HepG2 (cell line): ENCODE results near the gene MADCAM1. TPM values are rescaled to one million over a fixed set of nuclear protein-coding genes. Genes with fewer than 3 reads are reported as not detected.
A peak's percentile ranks its signal among the peaks of the same experiment; 100 is the strongest.

ENCODE experiments used
- AFF4 ChIP-seq: sonication (generic); formaldehyde crosslinking; IDR thresholded peaks from 2 replicates; pipeline ENCODE4 v1.4.0; 2020; ENCODE audit warnings: missing genetic modification reagents
- BRF2 ChIP-seq: sonication (generic); formaldehyde crosslinking; IDR thresholded peaks from 2 replicates; pipeline ENCODE4 v1.8.1; 2022; ENCODE audit warnings: mild to moderate bottlenecking, missing genetic modification reagents
- KDM3A ChIP-seq: IDR thresholded peaks from 2 replicates; pipeline ENCODE4 v1.6.1; 2018; ENCODE audit warnings: low read depth, missing compliant biosample characterization
- MLX ChIP-seq: IDR thresholded peaks from 2 replicates; pipeline ENCODE4 v1.6.1; 2016
- NFE2 ChIP-seq: sonication (generic); formaldehyde crosslinking; IDR thresholded peaks from 2 replicates; pipeline ENCODE4 v1.4.0; 2020; ENCODE audit warnings: missing genetic modification reagents
- NFKB2 ChIP-seq: sonication (generic); formaldehyde crosslinking; IDR thresholded peaks from 2 replicates; pipeline ENCODE4 v1.4.0; 2020; ENCODE audit warnings: missing genetic modification reagents, borderline replicate concordance
- PHB2 ChIP-seq: fragments of 450-650 bp; IDR thresholded peaks from 2 replicates; pipeline ENCODE4 v1.6.1; 2018; ENCODE audit not compliant: partially characterized antibody
- ZFX ChIP-seq: sonication (generic); formaldehyde crosslinking; IDR thresholded peaks from 2 replicates; pipeline ENCODE4 v1.4.0; 2020; ENCODE audit warnings: mild to moderate bottlenecking, low read depth, missing genetic modification reagents, moderate library complexity
- ZNF430 ChIP-seq: sonication (generic); formaldehyde crosslinking; IDR thresholded peaks from 2 replicates; pipeline ENCODE4 v1.9.0; 2021; ENCODE audit warnings: mild to moderate bottlenecking, missing genetic modification reagents
- ZNF512B ChIP-seq: sonication (generic); formaldehyde crosslinking; IDR thresholded peaks from 2 replicates; pipeline ENCODE4 v1.5.1; 2020; ENCODE audit warnings: missing genetic modification reagents, mild to moderate bottlenecking, borderline replicate concordance
- ZNF570 ChIP-seq: sonication (generic); formaldehyde crosslinking; IDR thresholded peaks from 2 replicates; pipeline ENCODE4 v1.4.0; 2020; ENCODE audit warnings: mild to moderate bottlenecking, missing genetic modification reagents, borderline replicate concordance
- ZNF605 ChIP-seq: sonication (generic); formaldehyde crosslinking; IDR thresholded peaks from 2 replicates; pipeline ENCODE4 v1.8.0; 2022; ENCODE audit warnings: mild to moderate bottlenecking, missing genetic modification reagents
- ZNF772 ChIP-seq: sonication (generic); formaldehyde crosslinking; IDR thresholded peaks from 2 replicates; pipeline ENCODE4 v1.5.0; 2020; ENCODE audit warnings: mild to moderate bottlenecking, missing genetic modification reagents
- ZNF788 ChIP-seq: sonication (generic); formaldehyde crosslinking; IDR thresholded peaks from 2 replicates; pipeline ENCODE4 v1.5.0; 2020; ENCODE audit warnings: mild to moderate bottlenecking, missing genetic modification reagents, borderline replicate concordance
- polyA plus RNA-seq, 8 experiments: library from polyadenylated mRNA; depleted of rRNA in 3 of 8; stranded (reverse) in 7 of 8; unstranded in 1 of 8; fragments of >200 nt; fragmentation: Illumina TruSeq in 4 of 8; extraction: Trizol in 4 of 8; gene quantifications; 2 replicates each; pipeline versions ENCODE4 v1.2.1 to v1.2.3, GENCODE V29; 2011 to 2016; ENCODE audit warnings: low read depth in 4 of 8, missing spikeins in 1 of 8, mixed read lengths in 1 of 8; ENCODE audit not compliant: insufficient read depth in 1 of 8
- total RNA-seq, 5 experiments: library from RNA; depleted of rRNA; stranded (reverse); fragments of >200 nt; fragmentation: Illumina TruSeq; extraction: Trizol; gene quantifications; 2 replicates each; pipeline ENCODE4 v1.2.3, GENCODE V29; 2016; ENCODE audit warnings: low read depth in 1 of 5
- TF ChIP-seq, protein P1 (sequence below): sonication (generic); formaldehyde crosslinking; IDR thresholded peaks from 2 replicates; pipeline ENCODE4 v1.4.0; 2020; ENCODE audit warnings: missing genetic modification reagents
- TF ChIP-seq, protein P2 (sequence below): sonication (generic); formaldehyde crosslinking; IDR thresholded peaks from 2 replicates; pipeline ENCODE4 v1.8.0; 2022; ENCODE audit warnings: missing genetic modification reagents, mild to moderate bottlenecking, inconsistent platforms, borderline replicate concordance

Gene MADCAM1
- total and polyA plus RNA-seq, 2 of the 13 experiments (the other 11 are each of a cell fraction or from before 2014, with no cell fraction given): 0.29 to 0.33 TPM

DNA sequence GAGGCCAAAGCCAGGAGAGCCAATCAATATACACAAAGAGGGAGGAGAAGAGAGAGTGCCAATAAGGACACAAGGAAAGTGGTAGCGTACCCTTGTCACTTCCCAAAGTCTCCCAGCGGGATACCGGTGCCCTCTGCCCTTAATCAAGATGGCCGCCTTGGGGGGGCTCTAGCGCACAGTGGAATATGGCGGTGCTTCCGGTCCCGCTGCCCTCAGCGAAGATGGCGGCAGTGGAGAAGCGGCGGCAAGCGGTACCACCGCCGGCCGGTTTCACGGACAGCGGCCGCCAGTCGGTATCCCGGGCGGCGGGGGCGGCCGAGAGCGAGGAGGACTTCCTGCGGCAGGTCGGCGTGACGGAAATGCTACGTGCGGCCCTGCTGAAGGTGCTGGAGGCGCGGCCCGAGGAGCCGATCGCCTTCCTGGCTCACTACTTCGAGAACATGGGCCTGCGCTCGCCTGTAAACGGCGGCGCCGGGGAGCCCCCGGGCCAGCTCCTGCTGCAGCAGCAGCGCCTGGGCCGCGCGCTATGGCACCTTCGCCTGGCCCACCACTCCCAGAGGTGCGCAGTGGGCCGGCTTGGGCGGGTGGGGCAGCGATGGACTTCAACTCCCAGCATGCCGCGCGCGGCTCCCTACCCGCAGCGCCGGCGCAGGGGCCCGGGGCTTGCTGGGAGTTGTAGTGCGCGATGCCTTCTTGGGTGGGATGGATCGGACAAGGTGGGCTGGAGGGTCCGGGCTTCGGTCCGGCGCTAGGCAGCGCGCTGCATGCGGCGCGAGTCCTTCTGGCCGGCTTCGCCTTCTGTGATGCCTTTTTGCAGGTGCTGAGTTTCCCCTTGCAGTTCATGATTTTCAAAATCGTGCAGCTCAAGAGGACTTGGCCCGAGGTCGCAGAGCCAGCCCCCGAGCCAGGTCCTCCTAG is 11.3 kb downstream of the MADCAM1 start, which contains the start of gene TPGS1 (continued):
- TF ChIP-seq ZFX (CRISPR knock-in tag) (peak; percentile 88), BRF2 (no peak), PHB2 (no peak), MLX (CRISPR knock-in tag) (no peak), ZNF570 (CRISPR knock-in tag) (no peak), AFF4 (CRISPR knock-in tag) (no peak), ZNF430 (CRISPR knock-in tag) (no peak), NFKB2 (CRISPR knock-in tag) (peak; percentile 69; the same call in 1 of the 2 replicates), ZNF772 (no peak), KDM3A (CRISPR knock-in tag) (no peak), NFE2 (CRISPR knock-in tag) (no peak), ZNF788 (CRISPR knock-in tag) (no peak), ZNF605 (CRISPR knock-in tag) (peak; percentile 39), ZNF512B (CRISPR knock-in tag) (no peak)
- TF ChIP-seq, protein P1, sequence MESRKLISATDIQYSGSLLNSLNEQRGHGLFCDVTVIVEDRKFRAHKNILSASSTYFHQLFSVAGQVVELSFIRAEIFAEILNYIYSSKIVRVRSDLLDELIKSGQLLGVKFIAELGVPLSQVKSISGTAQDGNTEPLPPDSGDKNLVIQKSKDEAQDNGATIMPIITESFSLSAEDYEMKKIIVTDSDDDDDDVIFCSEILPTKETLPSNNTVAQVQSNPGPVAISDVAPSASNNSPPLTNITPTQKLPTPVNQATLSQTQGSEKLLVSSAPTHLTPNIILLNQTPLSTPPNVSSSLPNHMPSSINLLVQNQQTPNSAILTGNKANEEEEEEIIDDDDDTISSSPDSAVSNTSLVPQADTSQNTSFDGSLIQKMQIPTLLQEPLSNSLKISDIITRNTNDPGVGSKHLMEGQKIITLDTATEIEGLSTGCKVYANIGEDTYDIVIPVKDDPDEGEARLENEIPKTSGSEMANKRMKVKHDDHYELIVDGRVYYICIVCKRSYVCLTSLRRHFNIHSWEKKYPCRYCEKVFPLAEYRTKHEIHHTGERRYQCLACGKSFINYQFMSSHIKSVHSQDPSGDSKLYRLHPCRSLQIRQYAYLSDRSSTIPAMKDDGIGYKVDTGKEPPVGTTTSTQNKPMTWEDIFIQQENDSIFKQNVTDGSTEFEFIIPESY (CRISPR knock-in tag): no peak
- TF ChIP-seq, protein P2, sequence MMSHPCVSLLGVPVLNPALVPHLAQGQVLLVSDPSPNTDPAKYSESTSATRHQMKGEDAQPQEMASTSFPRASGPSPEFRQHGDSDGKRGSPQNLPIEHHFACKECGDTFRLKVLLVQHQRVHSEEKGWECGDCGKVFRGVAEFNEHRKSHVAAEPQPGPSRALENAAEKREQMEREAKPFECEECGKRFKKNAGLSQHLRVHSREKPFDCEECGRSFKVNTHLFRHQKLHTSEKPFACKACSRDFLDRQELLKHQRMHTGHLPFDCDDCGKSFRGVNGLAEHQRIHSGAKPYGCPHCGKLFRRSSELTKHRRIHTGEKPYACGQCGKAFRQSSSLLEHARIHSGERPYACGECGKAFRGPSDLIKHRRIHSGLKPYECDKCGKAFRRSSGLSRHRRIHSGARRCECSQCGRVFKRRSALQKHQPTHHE (CRISPR knock-in tag): peak; percentile 87
